T47D (cell line): ENCODE data around the gene ANKRD20A1.
"Not testable (repeated sequence)": the region's sequence is repeated elsewhere in the genome, so short reads cannot be mapped to it uniquely, and the experiment has no call there.

Source experiments
- DNase-seq, 2 experiments: peaks; one replicate each; pipeline versions ENCODE4 v3.0.0 to v3.0.0-alpha.2; 2011 to 2012; ENCODE audit warnings: low read depth in 1 of 2, low spot score in 1 of 2
- in situ Hi-C: cut with HindIII; loops from 2 replicates; pipeline ENCODE4 v1.10.0; 2016; ENCODE audit warnings: low sequenced_read_pairs, low pct_unique_long_range_greater_than_20kb

ANKRD20A1 gene

GRCh38 chr9:67858871-67859270 is at the start of gene ANKRD20A1:
Gene ANKRD20A1 (plus strand): TSS chr9:67858931. CDS start chr9:67859427, 496 bp downstream.
- peak in 1 of 2 experiments; percentile 76 for DNase-seq
- in situ Hi-C loops, result not testable (repeated sequence)

GRCh38 chr9:67832088-67832487 is 26.6 kb upstream of the ANKRD20A1 start:
- in situ Hi-C loops, DNase-seq: not testable (repeated sequence)
